Fibroblast of skin of right biceps (primary cell): Measurements from ENCODE around the gene CCDC183.

Experiments used
- DNase-seq: peaks from one replicate; pipeline ENCODE4 v3.0.0-alpha.2; 2013

Gene CCDC183

GRCh38 chr9:136850866-136851775 is 55.0 kb downstream of the CCDC183 start:
- no peak for DNase-seq

- no peak for DNase-seq
Observed at GRCh38 chr9:136851941-136852663, 56.0 kb downstream of the CCDC183 start, which contains the start of gene MAMDC4. TSS of gene MAMDC4 (plus strand) at chr9:136852346. CDS start at chr9:136852417, 71 bp downstream.

- no peak for DNase-seq
Observed at GRCh38 chr9:136852664-136853595, 56.8 kb downstream of the CCDC183 start.

GRCh38 chr9:136853596-136854112 is 57.5 kb downstream of the CCDC183 start:
- no peak for DNase-seq

- DNase-seq, result no peak
Observed at GRCh38 chr9:136854113-136854841, 58.1 kb downstream of the CCDC183 start.

GRCh38 chr9:136854842-136855460 is 58.8 kb downstream of the CCDC183 start:
- no peak for DNase-seq

- DNase-seq, result no peak
Observed at GRCh38 chr9:136855461-136856078, 59.4 kb downstream of the CCDC183 start.

GRCh38 chr9:136856079-136856476 is 59.9 kb downstream of the CCDC183 start:
- DNase-seq, result no peak

- no peak for DNase-seq
Observed at GRCh38 chr9:136856541-136857141, 60.5 kb downstream of the CCDC183 start.

- DNase-seq, result no peak
Observed at GRCh38 chr9:136857166-136857565, 61.0 kb downstream of the CCDC183 start.
